Measurements from ENCODE around the gene HOMER1. TPM values are rescaled to one million over a fixed set of nuclear protein-coding genes. Genes with fewer than 3 reads are reported as not detected.

Gene HOMER1
- total and polyA plus RNA-seq, 9 of the 15 experiments (the other 6 are each of a cell fraction or from before 2014, with no cell fraction given), result 6.3 to 39.9 (median 9.9) TPM

- DNase-seq (ENCODE audit: extremely low read depth in 1 of 4, low spot score in 3 of 4) (no peak), FAIRE-seq (no peak), ATAC-seq (no peak)
- no peaks in the 10 kb centered on the region for H3K9me3 ChIP-seq (replicated peaks; ENCODE audit: control insufficient read depth, insufficient read depth, low read depth, low read length)
- CTCF ChIA-PET (ENCODE audit: low intra/inter-chr PET ratio), result no interaction called here
- intact Hi-C loops (cut with micrococcal nuclease), result no loop called here
- no peaks in the 10 kb centered on the region for H3K9me1 ChIP-seq (ENCODE audit: control insufficient read depth, insufficient read depth, low read length)
- peaks cover 23% of the 10 kb centered on the region for H3K79me2 ChIP-seq (ENCODE audit: control insufficient read depth, insufficient read depth, low read length)
- POLR2A ChIA-PET, result interaction anchor here (0.6 kb wide), 1 partner anchor 79 kb away, joined by 3 read pairs; no protein-coding TSS in a partner anchor
- H4K20me1 ChIP-seq (replicated peaks; ENCODE audit: control insufficient read depth, insufficient read depth, low read length), result no peaks in the 10 kb centered on the region; the same call in 1 of the 2 replicates
- no TSS peak for BruUV-seq (replicated peaks)
- H3K9ac ChIP-seq (ENCODE audit: insufficient read depth in 1 of 2, low read depth in 2 of 2, low read length in 2 of 2), result no peak overlapping the region
- no peak overlapping the region for H3K27ac ChIP-seq (ENCODE audit: extremely low read depth, low read depth, low read length)
- H3K4me2 ChIP-seq (ENCODE audit: insufficient read depth, low read length), result no peak overlapping the region
- H3K4me3 ChIP-seq, result no peak overlapping the region
- WGBS (ENCODE audit: insufficient coverage, low coverage, missing lambda C conversion rate), result 45% methylated on average over 1 of the region's 1 CpG
- no peaks in the 10 kb centered on the region for H3K36me3 ChIP-seq (ENCODE audit: control insufficient read depth, insufficient read depth, low read length)
- no peaks in the 10 kb centered on the region for H3K4me1 ChIP-seq (replicated peaks in 1 of 2; ENCODE audit: control insufficient read depth in 2 of 2, insufficient read depth in 2 of 2, low read length in 2 of 2)
- in situ Hi-C loops (cut with MboI), result no loop called here
- TF ChIP-seq GTF2E2 (tag; IDR thresholded peaks at IDR 0.05) (no peak), TAF9B (IDR thresholded peaks at IDR 0.05; ENCODE audit: partially characterized antibody) (no peak), ZC3H8 (IDR thresholded peaks at IDR 0.05) (no peak), XRCC5 (IDR thresholded peaks at IDR 0.05; ENCODE audit: low read depth, low read length) (no peak), TRIM25 (IDR thresholded peaks at IDR 0.05; ENCODE audit: borderline replicate concordance) (no peak), ZNF184 (CRISPR knock-in tag; IDR thresholded peaks at IDR 0.05) (no peak), BHLHE40 (IDR thresholded peaks at IDR 0.05; ENCODE audit: low read length) (no peak), ZNF174 (CRISPR knock-in tag; IDR thresholded peaks at IDR 0.05) (no peak), SREBF2 (CRISPR knock-in tag; IDR thresholded peaks at IDR 0.05) (no peak), TARDBP (IDR thresholded peaks at IDR 0.05) (no peak)
- no peak overlapping the region for H2AFZ ChIP-seq (ENCODE audit: low read depth, low read length)
- no peaks in the 10 kb centered on the region for H3K27me3 ChIP-seq (ENCODE audit: control insufficient read depth in 2 of 2, insufficient read depth in 2 of 2, low read length in 2 of 2)
These were observed 32.4 kb downstream of the HOMER1 start for GRCh38 chr5:79481574-79481973.
